Activated CD8-positive, alpha-beta T cell treated with anti-CD3 and anti-CD28 coated beads, Interleukin-2, amount 10 ng/mL, durations not matched to agents 7 days and 5 days (primary cell): ENCODE measurements around the gene TRIM58. TPM values are rescaled to one million over a fixed set of nuclear protein-coding genes. Genes with fewer than 3 reads are reported as not detected.

ENCODE experiments used
- ATAC-seq: fragments of 150-1000 bp; cut with Tn5 transposase; one replicate; pipeline ENCODE4 v1.10.0; 2021; ENCODE audit warnings: moderate library complexity
- CTCF ChIA-PET: fragments of 350-600 bp; sonication (Branson Sonifier 250); formaldehyde crosslinking; loops from one replicate; lab custom pipeline; 2021; ENCODE audit warnings: antibody characterized with exemption; lab: Charles Lee
- POLR2A ChIA-PET: fragments of 350-600 bp; sonication (Branson Sonifier 250); formaldehyde crosslinking; loops from one replicate; lab custom pipeline; 2021; ENCODE audit warnings: antibody characterized with exemption; lab: Charles Lee
- DNase-seq: peaks from one replicate; pipeline ENCODE4 v3.0.0-alpha.2; 2020
- H3K27ac Mint-ChIP-seq: one replicate; pipeline ENCODE4 v1.8.0; 2021; ENCODE audit warnings: mild to moderate bottlenecking, mixed read lengths
- H3K27me3 Mint-ChIP-seq: one replicate; pipeline ENCODE4 v1.8.0; 2021; ENCODE audit warnings: low read depth, mixed read lengths
- H3K36me3 Mint-ChIP-seq: one replicate; pipeline ENCODE4 v1.8.0; 2021; ENCODE audit warnings: low read depth, mixed read lengths
- H3K4me1 Mint-ChIP-seq: one replicate; pipeline ENCODE4 v1.8.0; 2021; ENCODE audit warnings: low read depth, mixed read lengths
- H3K4me3 Mint-ChIP-seq: one replicate; pipeline ENCODE4 v1.8.0; 2021; ENCODE audit warnings: mild to moderate bottlenecking, mixed read lengths
- H3K9me3 Mint-ChIP-seq: one replicate; pipeline ENCODE4 v1.8.0; 2022; ENCODE audit warnings: mixed read lengths; ENCODE audit not compliant: insufficient read depth
- total RNA-seq, 2 experiments: library from RNA; stranded (reverse); gene quantifications; one replicate each; pipeline ENCODE4 v1.2.3, GENCODE V29; 2021

TRIM58 gene
- total RNA-seq, 2 experiments from 2014 or later, result 0.21 to 0.74 TPM

GRCh38 chr1:247904122-247904521 is 47.1 kb downstream of the TRIM58 start:
- peaks cover 5% of the 10 kb centered on the region for H3K9me3 Mint-ChIP-seq
- peaks cover 3% of the 10 kb centered on the region for H3K27me3 Mint-ChIP-seq
- no peak overlapping the region for H3K27ac Mint-ChIP-seq
- peaks cover 5% of the 10 kb centered on the region for H3K36me3 Mint-ChIP-seq
- CTCF ChIA-PET, result no interaction called here
- no peak overlapping the region for H3K4me3 Mint-ChIP-seq
- H3K4me1 Mint-ChIP-seq, result peaks cover 32% of the 10 kb centered on the region
- DNase-seq (no peak), ATAC-seq (no peak)
- POLR2A ChIA-PET, result no interaction called here

DNA sequence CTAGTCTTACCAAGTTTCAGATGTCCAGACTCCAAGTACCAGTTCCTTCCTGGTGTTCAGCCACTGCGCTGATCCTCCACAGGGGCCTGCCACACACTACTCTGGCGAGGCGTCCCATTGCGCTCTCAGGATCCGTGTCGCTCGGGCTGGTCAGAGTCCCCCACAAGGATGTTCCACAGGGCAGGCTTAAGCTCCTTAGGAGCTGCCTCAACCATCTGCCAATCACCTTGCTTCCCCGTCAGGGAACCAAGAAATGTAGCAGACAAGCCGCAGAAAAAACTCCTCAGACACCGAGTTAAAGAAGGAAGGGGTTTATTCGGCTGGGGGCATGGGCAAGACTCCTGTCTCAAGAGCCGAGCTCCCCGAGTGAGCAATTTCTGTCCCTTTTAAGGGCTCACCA is 48.2 kb downstream of the TRIM58 start:
- no peaks in the 10 kb centered on the region for H3K9me3 Mint-ChIP-seq
- POLR2A ChIA-PET, result no interaction called here
- H3K27me3 Mint-ChIP-seq, result peaks cover 3% of the 10 kb centered on the region
- H3K4me3 Mint-ChIP-seq, result no peak overlapping the region
- no peak overlapping the region for H3K27ac Mint-ChIP-seq
- H3K36me3 Mint-ChIP-seq, result peaks cover 5% of the 10 kb centered on the region
- ATAC-seq, result no peak
- peaks cover 32% of the 10 kb centered on the region for H3K4me1 Mint-ChIP-seq
- CTCF ChIA-PET, result no interaction called here
- DNase-seq, result no peak

DNA sequence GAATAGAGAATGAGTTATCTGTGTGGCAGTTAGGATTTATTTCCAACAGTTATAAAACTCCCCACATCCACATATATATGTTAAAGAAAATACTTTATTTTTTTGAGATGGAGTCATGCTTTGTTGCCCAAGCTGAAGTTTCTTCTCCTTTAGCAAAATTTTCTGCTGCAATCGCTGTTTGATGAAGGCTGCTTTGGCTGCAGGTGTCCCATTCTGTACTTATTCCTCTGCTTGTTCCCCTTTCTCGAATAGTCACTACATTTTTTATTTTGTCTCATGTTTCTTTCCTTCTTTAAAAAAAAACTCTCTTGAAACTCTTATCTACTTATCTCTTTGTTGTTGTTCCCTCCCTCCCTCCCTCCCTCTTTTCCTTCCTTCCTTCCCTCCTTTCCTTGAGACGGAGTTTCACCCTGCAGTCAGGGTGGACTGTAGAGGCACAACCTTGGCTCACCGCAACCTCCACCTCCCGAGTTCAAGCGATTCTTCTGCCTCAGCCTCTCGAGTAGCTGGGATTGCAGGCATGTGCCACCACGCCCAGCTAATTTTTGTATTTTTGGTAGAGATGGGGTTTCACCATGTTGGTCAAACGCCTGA is 49.0 kb downstream of the TRIM58 start:
- peaks cover 32% of the 10 kb centered on the region for H3K4me1 Mint-ChIP-seq
- peak overlapping the region; percentile 79 for H3K27ac Mint-ChIP-seq
- peaks cover 3% of the 10 kb centered on the region for H3K27me3 Mint-ChIP-seq
- CTCF ChIA-PET, result no interaction called here
- H3K4me3 Mint-ChIP-seq, result peak overlapping the region; percentile 72
- peaks cover 5% of the 10 kb centered on the region for H3K36me3 Mint-ChIP-seq
- POLR2A ChIA-PET, result no interaction called here
- no peak for DNase-seq
- no peaks in the 10 kb centered on the region for H3K9me3 Mint-ChIP-seq
- ATAC-seq, result peak; percentile 56

GRCh38 chr1:247906504-247907047 is 49.6 kb downstream of the TRIM58 start:
- ChIA-PET CTCF (no interaction called here), POLR2A (no interaction called here)
- H3K4me3 Mint-ChIP-seq, result peak overlapping the region; percentile 72
- ATAC-seq, result peak; percentile 78
- peak overlapping the region; percentile 79 for H3K27ac Mint-ChIP-seq
- H3K4me1 Mint-ChIP-seq, result peaks cover 32% of the 10 kb centered on the region
- DNase-seq, result no peak
- no peaks in the 10 kb centered on the region for H3K9me3 Mint-ChIP-seq
- peaks cover 5% of the 10 kb centered on the region for H3K36me3 Mint-ChIP-seq
- H3K27me3 Mint-ChIP-seq, result peaks cover 3% of the 10 kb centered on the region

DNA sequence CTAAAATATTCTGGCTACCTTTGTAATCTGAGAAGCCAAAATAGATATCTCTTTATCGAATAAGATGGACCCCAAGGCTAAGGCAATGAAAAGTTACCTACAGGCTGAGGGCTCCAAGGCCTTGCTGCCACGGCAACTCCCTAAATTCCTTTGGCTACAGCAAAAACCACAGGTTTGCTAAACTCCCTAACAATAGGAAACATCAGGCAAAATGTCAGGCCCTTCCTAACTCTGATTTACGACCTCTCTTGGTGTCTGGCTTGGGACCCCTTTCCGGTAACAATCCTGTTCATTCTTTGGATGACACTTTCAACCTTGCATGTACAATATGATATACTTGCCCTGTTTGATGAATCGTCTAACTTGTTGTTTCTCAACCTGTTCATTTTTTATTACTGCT is 51.8 kb downstream of the TRIM58 start:
- POLR2A ChIA-PET, result no interaction called here

DNA sequence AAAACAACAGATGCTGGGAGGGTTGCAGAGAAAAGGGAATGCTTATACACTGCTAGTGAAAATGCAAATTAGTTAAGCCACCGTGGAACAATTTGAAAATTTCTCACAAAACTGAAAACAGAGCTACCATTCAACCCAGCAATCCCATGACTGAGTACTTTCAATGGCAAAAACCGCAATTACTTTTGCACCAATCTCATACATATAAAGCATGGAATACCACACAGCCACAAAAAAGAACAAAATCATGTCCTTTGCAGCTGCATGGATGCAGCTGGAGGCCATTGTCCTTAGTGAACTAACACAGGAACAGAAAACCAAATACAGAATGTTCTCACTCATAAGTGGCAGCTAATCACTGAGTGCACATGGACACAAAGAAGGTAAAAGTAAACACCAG is 56.8 kb downstream of the TRIM58 start:
- no peaks in the 10 kb centered on the region for H3K36me3 Mint-ChIP-seq
- POLR2A ChIA-PET, result no interaction called here
- CTCF ChIA-PET, result no interaction called here
- peaks cover 2% of the 10 kb centered on the region for H3K27me3 Mint-ChIP-seq
- no peak overlapping the region for H3K27ac Mint-ChIP-seq
- H3K9me3 Mint-ChIP-seq, result no peaks in the 10 kb centered on the region
- H3K4me3 Mint-ChIP-seq, result no peak overlapping the region
- DNase-seq (no peak), ATAC-seq (no peak)
- H3K4me1 Mint-ChIP-seq, result no peaks in the 10 kb centered on the region

More for the DNA sequence above, 51.8 kb downstream of the TRIM58 start:
- ATAC-seq (no peak), DNase-seq (no peak)
- CTCF ChIA-PET, result no interaction called here
- H3K9me3 Mint-ChIP-seq, result no peaks in the 10 kb centered on the region
- peaks cover 32% of the 10 kb centered on the region for H3K4me1 Mint-ChIP-seq
- H3K27me3 Mint-ChIP-seq, result peaks cover 3% of the 10 kb centered on the region
- no peak overlapping the region for H3K4me3 Mint-ChIP-seq
- H3K27ac Mint-ChIP-seq, result no peak overlapping the region
- peaks cover 5% of the 10 kb centered on the region for H3K36me3 Mint-ChIP-seq

- Mint-ChIP-seq H3K4me3 (no peak overlapping the region), H3K9me3 (no peaks in the 10 kb centered on the region), H3K27me3 (peaks cover 2% of the 10 kb centered on the region), H3K4me1 (no peaks in the 10 kb centered on the region), H3K36me3 (no peaks in the 10 kb centered on the region), H3K27ac (no peak overlapping the region)
- no peak for ATAC-seq
- no peak for DNase-seq
- CTCF ChIA-PET, result interaction anchor here (0.7 kb wide), 1 partner anchor 21 kb away, joined by 4 read pairs; no protein-coding TSS in a partner anchor
- POLR2A ChIA-PET, result no interaction called here
Observed at GRCh38 chr1:247914941-247915662, 58.1 kb downstream of the TRIM58 start.

DNA sequence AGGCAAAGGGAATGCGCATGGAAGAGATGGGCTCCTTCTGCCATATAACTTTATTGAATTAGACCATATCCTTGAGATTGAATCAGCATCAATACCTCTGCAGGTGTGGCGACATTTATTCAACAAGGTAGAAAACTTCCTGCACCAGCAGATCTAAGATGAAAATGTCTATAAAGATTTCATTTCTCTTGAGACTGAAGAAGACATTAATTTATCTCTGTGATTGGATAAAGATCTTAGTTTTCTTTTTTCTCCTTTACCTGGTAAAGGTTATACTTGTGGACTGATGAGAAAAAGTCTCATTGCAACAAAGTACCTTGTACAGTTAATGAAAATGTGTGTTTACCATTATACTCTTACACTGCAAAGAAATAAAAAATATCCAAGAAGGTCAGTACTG is 63.0 kb downstream of the TRIM58 start, which contains the start of gene OR2T8:
Gene OR2T8 (plus strand): TSS at position 301 of the 400 bp plus-strand sequence. CDS start 766 bp downstream, outside the sequence.
- no peaks in the 10 kb centered on the region for H3K9me3 Mint-ChIP-seq
- H3K27ac Mint-ChIP-seq, result no peak within 1 kb of the TSS
- H3K4me1 Mint-ChIP-seq, result no peaks in the 10 kb centered on the region
- no peak within 1 kb of the TSS for H3K4me3 Mint-ChIP-seq
- H3K27me3 Mint-ChIP-seq, result no peaks in the 10 kb centered on the region
- DNase-seq (no peak), ATAC-seq (no peak)
- H3K36me3 Mint-ChIP-seq, result no peaks in the 10 kb centered on the region
- CTCF ChIA-PET, result no interaction called here
- POLR2A ChIA-PET, result no interaction called here

DNA sequence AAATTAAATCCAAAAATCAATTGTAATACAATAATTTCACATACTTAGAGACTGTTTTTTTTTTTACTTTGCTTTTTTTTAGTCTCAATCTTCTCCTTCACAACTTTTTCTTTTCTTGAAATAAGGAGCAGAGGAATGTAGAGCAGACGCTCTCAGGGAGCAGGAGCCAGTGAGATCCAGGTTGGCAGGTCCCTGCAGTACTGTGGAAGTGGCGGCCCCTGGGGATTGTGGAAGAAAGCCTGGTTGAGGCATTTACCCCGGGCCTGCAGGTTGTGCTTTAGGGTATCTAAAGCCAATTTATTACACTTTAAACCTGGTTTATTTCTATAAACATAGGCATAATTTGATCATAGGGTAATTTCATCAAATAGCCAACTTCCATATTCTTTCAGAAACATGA is 67.0 kb downstream of the TRIM58 start:
- ChIA-PET POLR2A (no interaction called here), CTCF (no interaction called here)
- ATAC-seq, result no peak
- Mint-ChIP-seq H3K9me3 (no peaks in the 10 kb centered on the region), H3K4me1 (no peaks in the 10 kb centered on the region), H3K4me3 (no peak overlapping the region), H3K27ac (no peak overlapping the region), H3K27me3 (no peaks in the 10 kb centered on the region), H3K36me3 (no peaks in the 10 kb centered on the region)
- DNase-seq, result no peak

GRCh38 chr1:247924868-247925267 is 67.9 kb downstream of the TRIM58 start, which contains the start of gene OR2AJ1:
OR2AJ1 (plus strand) TSS chr1:247924889; CDS start chr1:247933769, 8,880 bp downstream.
- no peak within 1 kb of the TSS for H3K4me3 Mint-ChIP-seq
- POLR2A ChIA-PET, result no interaction called here
- no peaks in the 10 kb centered on the region for H3K36me3 Mint-ChIP-seq
- ATAC-seq, result no peak
- CTCF ChIA-PET, result no interaction called here
- H3K9me3 Mint-ChIP-seq, result no peaks in the 10 kb centered on the region
- H3K4me1 Mint-ChIP-seq, result no peaks in the 10 kb centered on the region
- H3K27me3 Mint-ChIP-seq, result no peaks in the 10 kb centered on the region
- no peak within 1 kb of the TSS for H3K27ac Mint-ChIP-seq
- no peak for DNase-seq
